Measurements from ENCODE around the gene FAM53A. TPM values are rescaled to one million over a fixed set of nuclear protein-coding genes. Genes with fewer than 3 reads are reported as not detected.

The FAM53A gene
- total and polyA plus RNA-seq, 10 donors: 0.60 to 4.3 (median 1.9) TPM

DNA sequence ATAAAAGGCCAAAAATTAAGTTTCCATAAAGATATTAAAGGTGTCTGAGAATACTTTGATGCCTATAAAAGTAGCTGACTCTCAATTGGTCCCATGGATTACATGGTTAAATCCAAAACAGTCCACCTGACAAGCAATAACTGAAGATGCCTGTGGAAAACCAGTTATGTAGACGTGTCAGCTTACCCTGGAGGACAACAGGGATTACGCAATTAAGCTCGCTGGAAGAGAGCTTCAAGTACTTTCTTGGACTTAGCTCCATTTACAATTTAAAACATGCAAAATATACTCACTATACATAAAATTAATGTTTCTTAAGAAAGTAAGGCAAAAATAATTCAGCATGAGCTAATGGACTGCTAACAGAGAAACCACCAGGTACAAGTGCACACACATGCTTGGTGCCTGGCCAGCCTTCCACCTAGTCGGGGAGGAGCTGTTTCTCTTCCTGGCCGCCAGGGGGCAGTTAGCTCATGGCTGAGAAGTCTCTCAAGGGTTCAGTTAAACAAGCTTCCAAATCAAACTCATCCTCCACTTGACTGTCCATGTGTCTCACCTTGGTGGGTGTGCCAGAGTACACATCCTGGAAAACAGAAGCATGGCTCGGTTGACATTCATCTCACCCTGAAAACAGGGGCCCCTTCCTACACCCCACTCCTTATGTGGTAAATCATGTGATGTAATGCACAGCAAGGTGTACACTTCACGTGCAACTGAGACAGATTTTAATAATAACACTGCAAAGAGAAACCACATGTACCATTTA lies 9.2 kb upstream of the FAM53A start:
- Histone ChIP-seq H3K27ac (peak overlapping the region in 2 of 8 donors; percentile 19 to 39), H3K27me3 (replicated peaks in 1 of 7) (no peaks in the 10 kb centered on the region), H3K9me3 (no peaks in the 10 kb centered on the region), H3K36me3 (peaks cover 0 to 88% (median 72%) of the 10 kb centered on the region in 6 donors), H3K4me1 (peaks cover 0 to 11% (median 8%) of the 10 kb centered on the region in 6 donors), H3K4me3 (no peak overlapping the region)
- WGBS, 5 donors: 32 to 55% (median 39%) methylated on average over 7 of the region's 7 CpGs
- intact Hi-C loops (cut with DNase I; ENCODE audit: low total_unique reads): loop anchor here (5.0 kb wide), 1 partner anchor 34 kb away; no protein-coding TSS in a partner anchor
- peak in 2 of 3 donors; percentile 18 to 56 for TF ChIP-seq POLR2AphosphoS5 (IDR thresholded peaks at IDR 0.05)
- TF ChIP-seq, protein P1, sequence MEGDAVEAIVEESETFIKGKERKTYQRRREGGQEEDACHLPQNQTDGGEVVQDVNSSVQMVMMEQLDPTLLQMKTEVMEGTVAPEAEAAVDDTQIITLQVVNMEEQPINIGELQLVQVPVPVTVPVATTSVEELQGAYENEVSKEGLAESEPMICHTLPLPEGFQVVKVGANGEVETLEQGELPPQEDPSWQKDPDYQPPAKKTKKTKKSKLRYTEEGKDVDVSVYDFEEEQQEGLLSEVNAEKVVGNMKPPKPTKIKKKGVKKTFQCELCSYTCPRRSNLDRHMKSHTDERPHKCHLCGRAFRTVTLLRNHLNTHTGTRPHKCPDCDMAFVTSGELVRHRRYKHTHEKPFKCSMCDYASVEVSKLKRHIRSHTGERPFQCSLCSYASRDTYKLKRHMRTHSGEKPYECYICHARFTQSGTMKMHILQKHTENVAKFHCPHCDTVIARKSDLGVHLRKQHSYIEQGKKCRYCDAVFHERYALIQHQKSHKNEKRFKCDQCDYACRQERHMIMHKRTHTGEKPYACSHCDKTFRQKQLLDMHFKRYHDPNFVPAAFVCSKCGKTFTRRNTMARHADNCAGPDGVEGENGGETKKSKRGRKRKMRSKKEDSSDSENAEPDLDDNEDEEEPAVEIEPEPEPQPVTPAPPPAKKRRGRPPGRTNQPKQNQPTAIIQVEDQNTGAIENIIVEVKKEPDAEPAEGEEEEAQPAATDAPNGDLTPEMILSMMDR (IDR thresholded peaks at IDR 0.05 in 8 of 11, conservative IDR thresholded peaks at IDR 0.05 in 3 of 11): peak; percentile 85 to 99 (median 94)
- TF ChIP-seq POLR2A (IDR thresholded peaks at IDR 0.05): no peak
- peak; percentile 94 for DNase-seq

DNA sequence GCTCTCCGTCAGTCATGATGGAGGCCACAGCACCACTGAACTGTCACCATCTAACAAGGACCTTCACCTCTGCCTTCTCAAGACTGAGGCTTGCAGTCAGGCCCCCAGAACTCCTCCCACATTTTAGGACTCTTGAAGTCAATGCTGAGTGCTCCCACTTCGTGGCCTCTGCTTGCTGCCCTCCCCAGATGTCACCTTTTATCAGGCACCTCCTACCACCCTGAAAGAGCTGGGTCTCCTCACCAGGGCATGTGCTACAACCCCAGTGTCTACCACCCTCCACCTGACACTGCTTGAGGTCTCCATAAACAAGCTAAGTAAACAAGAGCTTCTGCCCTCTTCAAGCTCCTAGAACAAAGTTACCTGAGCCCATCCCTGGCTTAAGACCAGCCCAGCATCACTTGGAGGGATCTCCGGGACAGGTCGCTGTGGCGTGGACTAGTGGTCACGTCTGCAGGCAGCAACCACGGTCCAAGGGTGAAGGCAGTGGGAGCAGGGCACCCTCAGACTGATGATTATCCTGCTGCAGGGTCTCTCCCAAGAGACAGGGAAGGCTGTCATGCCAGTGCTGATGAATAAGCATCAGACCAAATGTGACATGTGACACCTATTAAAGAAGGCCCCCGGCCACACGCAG lies 7.7 kb upstream of the FAM53A start:
- Histone ChIP-seq H3K4me1 (peaks cover 0 to 11% (median 8%) of the 10 kb centered on the region in 6 donors), H3K4me3 (no peak overlapping the region), H3K27me3 (replicated peaks in 1 of 7) (no peaks in the 10 kb centered on the region), H3K27ac (no peak overlapping the region), H3K36me3 (peaks cover 0 to 74% (median 60%) of the 10 kb centered on the region in 6 donors), H3K9me3 (no peaks in the 10 kb centered on the region)
- 87 to 95% (median 91%) methylated on average over 4 to 9 of the region's 9 CpGs for WGBS, 5 donors
- TF ChIP-seq POLR2A (IDR thresholded peaks at IDR 0.05) (no peak), POLR2AphosphoS5 (IDR thresholded peaks at IDR 0.05) (no peak)
- TF ChIP-seq, protein P1 (IDR thresholded peaks at IDR 0.05 in 8 of 11, conservative IDR thresholded peaks at IDR 0.05 in 3 of 11): no peak
- DNase-seq: no peak
- intact Hi-C loops (cut with DNase I; ENCODE audit: low total_unique reads): loop anchor here (5.0 kb wide), 1 partner anchor 35 kb away; no protein-coding TSS in a partner anchor

DNA sequence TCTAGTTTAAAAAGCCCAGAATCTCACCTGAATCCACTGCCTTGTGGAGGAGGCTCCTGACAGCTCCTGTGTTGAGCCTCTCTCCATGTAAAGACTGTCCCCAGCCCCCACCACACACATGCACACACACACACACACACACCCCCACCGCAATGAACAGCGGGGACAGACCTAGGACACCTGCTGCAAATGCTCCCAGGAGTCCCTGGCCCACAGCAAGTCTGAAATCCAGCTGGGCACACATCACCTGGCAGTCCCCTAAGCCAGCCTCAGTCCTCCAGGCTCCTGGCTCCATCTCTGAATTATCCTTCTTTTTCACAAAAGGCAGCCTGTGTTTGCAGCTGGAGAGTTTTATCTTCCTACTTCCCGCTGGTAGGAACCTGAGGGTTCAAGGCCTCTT lies 6.6 kb upstream of the FAM53A start:
- H3K27me3 ChIP-seq (replicated peaks in 1 of 7): no peaks in the 10 kb centered on the region
- intact Hi-C loops (cut with DNase I; ENCODE audit: low total_unique reads): loop anchor here (5.0 kb wide), 1 partner anchor 37 kb away; no protein-coding TSS in a partner anchor
- WGBS, 5 donors: 87 to 100% (median 91%) methylated on average over 3 of the region's 3 CpGs
- no peak overlapping the region for H3K27ac ChIP-seq
- H3K9me3 ChIP-seq: no peaks in the 10 kb centered on the region
- DNase-seq: no peak
- peaks cover 0 to 62% (median 48%) of the 10 kb centered on the region in 6 donors for H3K36me3 ChIP-seq
- H3K4me1 ChIP-seq: peaks cover 0 to 11% (median 8%) of the 10 kb centered on the region in 6 donors
- no peak overlapping the region for H3K4me3 ChIP-seq
- TF ChIP-seq POLR2AphosphoS5 (IDR thresholded peaks at IDR 0.05) (no peak), POLR2A (IDR thresholded peaks at IDR 0.05) (no peak)
- TF ChIP-seq, protein P1 (IDR thresholded peaks at IDR 0.05 in 8 of 11, conservative IDR thresholded peaks at IDR 0.05 in 3 of 11): no peak
